K562 (cell line): ENCODE measurements around the gene SAMD4A. TPM values are rescaled to one million over a fixed set of nuclear protein-coding genes. Genes with fewer than 3 reads are reported as not detected.

Experiments used
- ATAC-seq: fragments of 200-7000 bp; cut with Tn5 transposase; 3 replicates; pipeline ENCODE4 v1.9.1; 2020; ENCODE audit warnings: moderate library complexity
- BruUV-seq: library from RNA; stranded (reverse); fragments of 400-500 nt; replicated peaks from 2 replicates; lab custom pipeline; 2021; lab: Mats Ljungman, UMichigan
- CTCF ChIA-PET: fragments of 300-600 bp; formaldehyde crosslinking; extraction: SDS; loops from one replicate; lab custom pipeline; 2021; ENCODE audit warnings: low intra/inter-chr PET ratio; lab: Yijun Ruan, JAX
- POLR2A ChIA-PET: fragments of 300-600, 350-650 bp; sonication (Branson Sonifier 250); formaldehyde crosslinking; extraction: SDS; loops from one replicate; lab custom pipeline; 2021; ENCODE audit warnings: antibody characterized with exemption, inconsistent platforms; lab: Yijun Ruan, JAX
- DNase-seq, 4 experiments: peaks; one replicate each; pipeline versions ENCODE4 v3.0.0 to v3.0.0-alpha.2; 2011 to 2018; ENCODE audit warnings: low spot score in 3 of 4, mixed read lengths in 3 of 4; ENCODE audit errors: extremely low read depth in 1 of 4
- FAIRE-seq: peaks from 2 replicates; lab custom pipeline; 2011; peaks lifted over from hg19 to GRCh38; lab: Jason Lieb, UNC
- H2AFZ ChIP-seq: 2 replicates; pipeline ENCODE4 v1.6.0; 2011; ENCODE audit warnings: low read depth, low read length, control low read depth, inconsistent platforms
- H3K27ac ChIP-seq: fragments of 200-600 bp; 3 replicates; pipeline ENCODE4 v1.8.0; 2011; ENCODE audit warnings: low read depth, mild to moderate bottlenecking, control low read depth, inconsistent platforms, low read length, moderate library complexity, mixed read lengths; ENCODE audit errors: extremely low read depth
- H3K27me3 ChIP-seq, 2 experiments: fragments of 300-600 bp in 1 of 2; 2 replicates in 1 of 2; 3 replicates in 1 of 2; pipeline versions ENCODE4 v1.6.0 to v1.8.0; 2011; ENCODE audit warnings: inconsistent platforms in 2 of 2, low read length in 2 of 2, mild to moderate bottlenecking in 1 of 2, mixed read lengths in 1 of 2, moderate library complexity in 1 of 2; ENCODE audit not compliant: control insufficient read depth in 2 of 2, insufficient read depth in 2 of 2
- H3K36me3 ChIP-seq: fragments of 300-600 bp; 3 replicates; pipeline ENCODE4 v1.8.0; 2011; ENCODE audit warnings: mild to moderate bottlenecking, low read length, inconsistent platforms; ENCODE audit not compliant: control insufficient read depth, insufficient read depth
- H3K4me1 ChIP-seq, 2 experiments: fragments of 200-600 bp in 1 of 2; replicated peaks in 1 of 2; 2 replicates in 1 of 2; 3 replicates in 1 of 2; pipeline versions ENCODE4 v1.5.1 to v1.8.0; 2011; ENCODE audit warnings: inconsistent platforms in 2 of 2, low read length in 2 of 2, mild to moderate bottlenecking in 1 of 2, mixed read lengths in 1 of 2, moderate library complexity in 1 of 2; ENCODE audit not compliant: control insufficient read depth in 2 of 2, insufficient read depth in 2 of 2
- H3K4me2 ChIP-seq: 2 replicates; pipeline ENCODE4 v1.6.1; 2011; ENCODE audit warnings: low read length, control low read depth, inconsistent platforms, mixed read lengths; ENCODE audit not compliant: insufficient read depth
- H3K4me3 ChIP-seq: fragments of 200-600 bp; sonication (generic), shearing (Covaris generic); 2 replicates; pipeline ENCODE4 v1.5.1; 2016; ENCODE audit warnings: control low read depth, inconsistent platforms
- H3K79me2 ChIP-seq: fragments of 200-600 bp; 3 replicates; pipeline ENCODE4 v1.8.0; 2011; ENCODE audit warnings: low read length, inconsistent platforms; ENCODE audit not compliant: control insufficient read depth, insufficient read depth
- H3K9ac ChIP-seq, 2 experiments: 2 replicates each; pipeline versions ENCODE4 v1.6.0 to v1.6.1; 2011; ENCODE audit warnings: low read depth in 2 of 2, low read length in 2 of 2, control low read depth in 1 of 2, inconsistent platforms in 1 of 2, mild to moderate bottlenecking in 1 of 2, mixed read lengths in 1 of 2; ENCODE audit not compliant: insufficient read depth in 1 of 2
- H3K9me1 ChIP-seq: one replicate; pipeline ENCODE4 v1.6.0; 2011; ENCODE audit warnings: inconsistent platforms, mild to moderate bottlenecking, low read length, moderate library complexity; ENCODE audit not compliant: control insufficient read depth, insufficient read depth
- H3K9me3 ChIP-seq: replicated peaks from 2 replicates; pipeline ENCODE4 v1.5.1; 2011; ENCODE audit warnings: low read depth, low read length, inconsistent platforms; ENCODE audit not compliant: control insufficient read depth, insufficient read depth
- H4K20me1 ChIP-seq: replicated peaks from 2 replicates; pipeline ENCODE4 v1.6.1; 2011; ENCODE audit warnings: low read length, inconsistent platforms, mixed read lengths; ENCODE audit not compliant: control insufficient read depth, insufficient read depth
- BHLHE40 ChIP-seq: IDR thresholded peaks from 2 replicates; pipeline ENCODE4 v1.6.1; 2011; ENCODE audit warnings: low read length, improper control_type of control experiment
- CCAR2 ChIP-seq: fragments of 200-400 bp; formaldehyde crosslinking; IDR thresholded peaks from 2 replicates; pipeline ENCODE4 v1.6.1; 2017; ENCODE audit warnings: mild to moderate bottlenecking, low read depth, low read length
- E2F3 ChIP-seq: fragments of 250-450 bp; sonication (Bioruptor Pico); IDR thresholded peaks from 2 replicates; pipeline ENCODE4 v1.4.0; 2020; ENCODE audit warnings: mild to moderate bottlenecking
- ESRRB ChIP-seq: fragments of 250-450 bp; sonication (Bioruptor Pico); IDR thresholded peaks from 2 replicates; pipeline ENCODE4 v1.5.0; 2020; ENCODE audit warnings: mild to moderate bottlenecking, moderate library complexity, borderline replicate concordance
- GABPB1 ChIP-seq: sonication (generic); formaldehyde crosslinking; IDR thresholded peaks from 2 replicates; pipeline ENCODE4 v1.8.0; 2022; ENCODE audit warnings: mild to moderate bottlenecking, missing genetic modification reagents
- KLF1 ChIP-seq: fragments of 450-650 bp; IDR thresholded peaks from 2 replicates; pipeline ENCODE4 v1.6.1; 2016; ENCODE audit warnings: missing genetic modification characterization, missing compliant biosample characterization
- MAFK ChIP-seq: IDR thresholded peaks from 2 replicates; pipeline ENCODE4 v1.6.1; 2011; ENCODE audit warnings: low read length, improper control_type of control experiment
- MEIS2 ChIP-seq: fragments of 450-650 bp; IDR thresholded peaks from 2 replicates; pipeline ENCODE4 v1.6.1; 2014; ENCODE audit warnings: mild to moderate bottlenecking; ENCODE audit not compliant: partially characterized antibody
- MTA2 ChIP-seq: fragments of 450-650 bp; IDR thresholded peaks from 2 replicates; pipeline ENCODE4 v1.6.1; 2016; ENCODE audit warnings: low read depth
- SIN3B ChIP-seq: fragments of 450-650 bp; IDR thresholded peaks from 2 replicates; pipeline ENCODE4 v1.6.1; 2017; ENCODE audit warnings: low read depth, mild to moderate bottlenecking, moderate library complexity
- TAF15 ChIP-seq: fragments of 200-400 bp; formaldehyde crosslinking; IDR thresholded peaks from 2 replicates; pipeline ENCODE4 v1.6.1; 2017; ENCODE audit warnings: mild to moderate bottlenecking, low read depth, low read length, moderate library complexity
- TEAD4 ChIP-seq, 2 experiments: sonication (generic) in 1 of 2; formaldehyde crosslinking in 1 of 2; IDR thresholded peaks; 2 replicates each; pipeline versions ENCODE4 v1.6.1 to v1.8.0; 2012 to 2022; ENCODE audit warnings: borderline replicate concordance in 1 of 2, inconsistent platforms in 1 of 2, low read length in 1 of 2, mild to moderate bottlenecking in 1 of 2, missing genetic modification reagents in 1 of 2
- ZNF12 ChIP-seq: sonication (generic); formaldehyde crosslinking; IDR thresholded peaks from 2 replicates; pipeline ENCODE4 v1.4.0; 2020; ENCODE audit warnings: mild to moderate bottlenecking, missing genetic modification reagents
- ZNF124 ChIP-seq: sonication (generic); formaldehyde crosslinking; IDR thresholded peaks from 2 replicates; pipeline ENCODE4 v1.8.1; 2022; ENCODE audit warnings: missing genetic modification reagents
- ZNF717 ChIP-seq: fragments of 250-450 bp; sonication (Bioruptor Pico); IDR thresholded peaks from 2 replicates; pipeline ENCODE4 v1.5.0; 2021
- WGBS: fragments of 100-300 bp; shearing (Covaris generic); methylation state at CpG from one replicate; pipeline ENCODE4 v1.1.6; 2016; ENCODE audit warnings: low coverage, mixed read lengths; ENCODE audit not compliant: insufficient coverage; ENCODE audit errors: missing lambda C conversion rate; 5-methylcytosine and 5-hydroxymethylcytosine counted together
- in situ Hi-C: fragments of 300-500 bp; cut with MboI; formaldehyde crosslinking; loops from 4 replicates; pipeline ENCODE4 v1.15.0; 2018; ENCODE audit warnings: inconsistent platforms, mixed read lengths
- intact Hi-C: fragments of 100-400 bp; cut with micrococcal nuclease; formaldehyde crosslinking; loops from 2 replicates; pipeline ENCODE4 v1.14.2; 2022
- polyA plus RNA-seq, 8 experiments: library from polyadenylated mRNA; depleted of rRNA in 4 of 8; stranded (reverse) in 5 of 8; unstranded in 3 of 8; fragments of >200 nt; fragmentation: Nextera tagmentation in 2 of 8; fragmentation: Illumina TruSeq in 1 of 8; extraction: Ambion mirVana in 2 of 8; extraction: Trizol in 1 of 8; gene quantifications; 2 replicates each; pipeline versions ENCODE4 v1.2.1 to v1.2.3, GENCODE V29; 2011 to 2014; ENCODE audit warnings: inconsistent platforms in 1 of 8, missing spikeins in 1 of 8
- total RNA-seq, 7 experiments: library from RNA; depleted of rRNA in 6 of 7; stranded (reverse); fragments of >200 nt in 6 of 7; fragmentation: Illumina TruSeq in 2 of 7; extraction: Trizol in 2 of 7; gene quantifications; 2 replicates each; pipeline versions ENCODE4 v1.2.1 to v1.2.3, GENCODE V29; 2011 to 2021; ENCODE audit warnings: low replicate concordance in 1 of 7
- TF ChIP-seq, protein P1 (sequence below): fragments of 250-450 bp; sonication (Bioruptor Pico); IDR thresholded peaks from 2 replicates; pipeline ENCODE4 v1.8.0; 2021; ENCODE audit warnings: moderate library complexity, mild to moderate bottlenecking, inconsistent platforms

The SAMD4A gene
- total and polyA plus RNA-seq, 9 of the 15 experiments (the other 6 are each of a cell fraction or from before 2014, with no cell fraction given): 0.66 to 6.8 (median 3.3) TPM

DNA sequence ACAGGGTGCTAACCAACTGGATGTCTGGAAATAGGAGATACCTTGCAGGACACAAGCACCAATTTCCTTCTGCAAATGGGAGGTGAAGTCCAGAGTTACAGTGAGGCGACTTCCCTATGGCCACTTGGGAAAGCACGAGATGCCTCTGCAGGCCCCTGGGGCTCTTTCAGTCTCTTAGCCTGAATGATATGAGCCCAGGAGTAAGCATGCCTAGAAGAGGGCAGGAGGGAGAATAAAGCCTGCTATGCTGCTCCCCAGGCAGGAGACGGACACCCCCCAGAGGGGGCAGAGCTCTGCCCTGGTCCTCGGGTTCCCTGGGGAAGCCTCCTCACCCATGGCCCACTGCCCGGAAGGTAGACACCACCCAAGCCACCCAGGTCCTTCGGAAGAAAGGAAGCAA, 230.6 kb downstream of the SAMD4A start:
- Histone ChIP-seq H3K4me3 (no peak overlapping the region), H2AFZ (no peak overlapping the region), H3K4me1 (no peaks in the 10 kb centered on the region), H3K36me3 (no peaks in the 10 kb centered on the region), H3K4me2 (no peak overlapping the region), H3K79me2 (no peaks in the 10 kb centered on the region), H4K20me1 (no peaks in the 10 kb centered on the region), H3K9me3 (0 out of 2 replicates have a peak, but pooled peaks cover 2% of the 10 kb centered on the region), H3K27ac (no peak overlapping the region), H3K27me3 (no peaks in the 10 kb centered on the region), H3K9ac (no peak overlapping the region), H3K9me1 (no peaks in the 10 kb centered on the region)
- no TSS peak for BruUV-seq
- in situ Hi-C loops (loop anchor here (25.0 kb wide), 1 partner anchor 1260 kb away; no protein-coding TSS in a partner anchor), intact Hi-C loops (no loop called here)
- POLR2A ChIA-PET: no interaction called here
- TF ChIP-seq E2F3 (no peak), MEIS2 (no peak), ZNF717 (CRISPR knock-in tag) (no peak), BHLHE40 (no peak), ESRRB (CRISPR knock-in tag) (no peak), MTA2 (no peak), KLF1 (tag) (no peak), SIN3B (no peak), ZNF12 (CRISPR knock-in tag) (no peak), ZNF124 (CRISPR knock-in tag) (no peak), GABPB1 (no peak), TEAD4 (IDR thresholded peaks at IDR 0.05; ENCODE audit: low read length) (no peak), TEAD4 (CRISPR knock-in tag; IDR thresholded peaks at IDR 0.05; ENCODE audit: borderline replicate concordance) (no peak), CCAR2 (no peak), MAFK (no peak), TAF15 (no peak)
- TF ChIP-seq, protein P1, sequence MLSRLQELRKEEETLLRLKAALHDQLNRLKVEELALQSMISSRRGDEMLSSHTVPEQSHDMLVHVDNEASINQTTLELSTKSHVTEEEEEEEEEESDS (CRISPR knock-in tag): no peak
- no peak for ATAC-seq
- DNase-seq: no peak
- CTCF ChIA-PET: no interaction called here
- no peak for FAIRE-seq
- 0% methylated on average over 4 of the region's 6 CpGs for WGBS
